GM04503 (cell line): ENCODE data around the gene SPATA7.

Experiments
- DNase-seq: peaks from one replicate; pipeline ENCODE4 v3.0.0-alpha.2; 2012; ENCODE audit warnings: low read depth

SPATA7 gene

GRCh38 chr14:88482524-88482923 lies 97.1 kb downstream of the SPATA7 start:
- no peak for DNase-seq
